ENCODE results near the gene CNIH3.

Gene CNIH3

DNA sequence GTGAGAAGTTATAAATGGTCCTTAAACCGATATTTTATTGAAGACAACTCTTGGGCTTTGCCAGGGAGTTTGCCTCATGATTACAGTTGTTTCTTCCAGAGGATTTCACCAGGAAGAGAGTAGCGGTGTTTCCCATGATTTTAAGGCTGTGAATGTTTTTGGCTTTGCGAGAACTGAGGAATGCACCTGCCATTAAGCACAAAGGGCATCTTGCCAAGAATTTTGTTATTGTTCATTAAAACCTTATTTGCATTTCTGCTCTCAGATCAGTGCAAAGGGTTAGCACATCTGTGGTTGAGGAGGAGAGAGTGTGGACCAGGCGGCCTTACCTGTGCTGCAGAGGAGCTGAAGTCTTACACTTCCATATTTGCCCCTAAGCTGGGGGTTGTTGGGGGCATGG, 13.8 kb downstream of the CNIH3 start:
- in situ Hi-C loops (cut with HindIII; ENCODE audit: low sequenced_read_pairs), result no loop called here
- no peak for TF ChIP-seq CTCF (IDR thresholded peaks at IDR 0.05; ENCODE audit: low read depth, low read length, missing control alignments)

DNA sequence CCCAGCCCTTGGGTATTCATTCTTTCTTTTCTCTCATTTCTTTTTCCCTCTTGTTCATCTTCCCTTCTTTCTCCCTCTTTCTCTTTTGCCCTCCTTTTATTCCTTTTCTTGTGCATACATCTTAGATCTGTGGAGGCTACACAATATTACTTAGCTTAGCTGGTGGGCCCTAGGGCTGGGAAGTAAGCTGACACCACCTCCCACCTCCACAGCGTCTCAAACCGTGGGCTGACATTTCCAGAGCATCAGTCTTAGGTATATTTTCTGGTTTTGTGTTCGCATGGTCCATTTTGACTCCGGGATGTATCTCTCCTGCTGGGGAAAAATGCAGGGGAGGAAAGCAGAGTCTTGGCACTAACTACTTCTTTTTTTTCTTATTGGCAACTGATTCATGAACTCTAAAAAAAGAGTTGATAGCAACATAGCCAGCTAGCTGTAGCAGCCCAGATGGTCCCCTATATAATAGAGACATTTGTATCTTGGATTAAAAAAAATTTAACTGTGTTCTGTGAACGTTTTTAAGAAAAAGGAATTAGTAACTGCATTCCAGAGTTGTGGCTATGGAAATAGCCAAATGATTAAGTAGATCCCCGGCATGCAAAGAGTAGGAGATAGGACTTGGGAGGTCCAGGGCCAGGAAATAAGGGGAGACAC, 15.5 kb downstream of the CNIH3 start:
- no peak for TF ChIP-seq CTCF (IDR thresholded peaks at IDR 0.05; ENCODE audit: low read depth, low read length, missing control alignments)
- peak; percentile 47 for DNase-seq (ENCODE audit: low read depth)
- in situ Hi-C loops (cut with HindIII; ENCODE audit: low sequenced_read_pairs), result no loop called here
- H3K4me3 ChIP-seq (ENCODE audit: low read depth, low read length), result no peak overlapping the region

More for the DNA sequence above, 13.8 kb downstream of the CNIH3 start:
- H3K4me3 ChIP-seq (ENCODE audit: low read depth, low read length), result no peak overlapping the region
- DNase-seq (ENCODE audit: low read depth), result no peak

DNA sequence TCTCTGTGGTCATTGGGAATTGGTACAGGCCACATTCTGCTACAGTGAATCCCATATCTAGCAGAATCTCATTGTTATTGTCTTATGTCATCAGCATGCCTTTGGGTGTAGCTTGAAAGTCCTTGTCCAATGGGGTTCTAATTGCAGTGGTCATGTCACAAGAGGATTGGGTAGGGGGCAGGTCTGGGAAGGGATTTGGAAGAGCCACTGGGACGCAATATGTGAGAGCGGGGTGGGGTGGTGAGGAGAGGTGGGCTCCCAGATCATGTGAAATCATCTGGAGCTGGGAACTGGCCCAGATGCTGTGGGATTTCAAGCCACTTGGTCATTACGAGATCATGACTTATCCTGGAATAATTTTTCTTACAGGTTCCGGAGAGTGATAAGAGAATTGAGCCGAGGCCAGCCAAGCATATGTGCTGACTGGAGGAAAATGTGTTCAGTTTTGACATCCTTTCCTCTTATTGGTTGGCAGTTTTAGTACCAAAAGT, 16.3 kb downstream of the CNIH3 start:
- in situ Hi-C loops (cut with HindIII; ENCODE audit: low sequenced_read_pairs), result no loop called here
- H3K4me3 ChIP-seq (ENCODE audit: low read depth, low read length), result no peak overlapping the region
- peak; percentile 84 for DNase-seq (ENCODE audit: low read depth)
- TF ChIP-seq CTCF (IDR thresholded peaks at IDR 0.05; ENCODE audit: low read depth, low read length, missing control alignments), result no peak

GRCh38 chr1:224632921-224633321, 16.8 kb downstream of the CNIH3 start:
- no peak for DNase-seq (ENCODE audit: low read depth)
- TF ChIP-seq CTCF (IDR thresholded peaks at IDR 0.05; ENCODE audit: low read depth, low read length, missing control alignments), result peak; percentile 4
- in situ Hi-C loops (cut with HindIII; ENCODE audit: low sequenced_read_pairs), result no loop called here
- H3K4me3 ChIP-seq (ENCODE audit: low read depth, low read length), result no peak overlapping the region

DNA sequence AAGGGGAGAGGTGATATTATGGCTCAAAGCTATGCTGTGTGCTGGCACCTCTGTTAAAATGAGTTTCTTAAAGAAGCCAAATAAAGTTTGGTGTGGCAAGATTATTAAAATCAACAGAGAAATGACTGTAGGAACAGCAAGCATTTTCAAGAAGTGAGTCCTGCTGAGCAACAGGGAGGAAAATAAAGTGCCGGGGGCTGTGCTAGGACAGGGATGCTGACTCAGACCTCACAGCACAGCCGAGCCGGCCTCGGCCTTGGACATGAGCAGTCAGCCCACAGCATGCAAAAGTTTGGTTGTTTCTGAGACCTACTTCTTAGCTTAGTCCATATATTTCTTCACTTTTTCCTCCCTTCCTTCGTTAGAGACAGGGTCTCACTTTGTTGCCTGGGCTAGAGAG, 19.2 kb downstream of the CNIH3 start:
- in situ Hi-C loops (cut with HindIII; ENCODE audit: low sequenced_read_pairs), result no loop called here
- no peak overlapping the region for H3K4me3 ChIP-seq (ENCODE audit: low read depth, low read length)
- peak; percentile 49 for DNase-seq (ENCODE audit: low read depth)
- TF ChIP-seq CTCF (IDR thresholded peaks at IDR 0.05; ENCODE audit: low read depth, low read length, missing control alignments), result no peak

- H3K4me3 ChIP-seq (ENCODE audit: low read depth, low read length), result no peak overlapping the region
- DNase-seq (ENCODE audit: low read depth), result peak; percentile 96
- in situ Hi-C loops (cut with HindIII; ENCODE audit: low sequenced_read_pairs), result no loop called here
- TF ChIP-seq CTCF (IDR thresholded peaks at IDR 0.05; ENCODE audit: low read depth, low read length, missing control alignments), result no peak
These were observed 21.4 kb downstream of the CNIH3 start for GRCh38 chr1:224637515-224637914.

Data from astrocyte of the cerebellum (primary cell).